HEK293T (cell line): ENCODE results near the gene SLC38A9.
"Not testable (repeated sequence)": the region's sequence is repeated elsewhere in the genome, so short reads cannot be mapped to it uniquely, and the experiment has no call there.

ENCODE experiments used
- CTCF ChIA-PET: fragments of 350-600 bp; formaldehyde crosslinking; extraction: SDS; loops from one replicate; lab custom pipeline; 2021; ENCODE audit warnings: antibody characterized with exemption, inconsistent platforms; lab: Yijun Ruan, JAX
- POLR2A ChIA-PET: fragments of 350-600 bp; formaldehyde crosslinking; extraction: SDS; loops from one replicate; lab custom pipeline; 2020; ENCODE audit warnings: antibody characterized with exemption, inconsistent platforms; lab: Yijun Ruan, JAX
- DNase-seq: peaks from one replicate; pipeline ENCODE4 v3.0.0; 2012; ENCODE audit warnings: mixed read lengths; ENCODE audit errors: extremely low spot score
- ARNT ChIP-seq: fragments of 450-650 bp; IDR thresholded peaks from 2 replicates; pipeline ENCODE4 v1.6.1; 2017; ENCODE audit warnings: mild to moderate bottlenecking
- BHLHE40 ChIP-seq: fragments of 450-650 bp; IDR thresholded peaks from 2 replicates; pipeline ENCODE4 v1.6.1; 2016; ENCODE audit warnings: mild to moderate bottlenecking, moderate library complexity, borderline replicate concordance
- CTBP1 ChIP-seq: fragments of 450-650 bp; IDR thresholded peaks from 2 replicates; pipeline ENCODE4 v1.6.1; 2016; ENCODE audit warnings: borderline replicate concordance
- ELF4 ChIP-seq: fragments of 450-650 bp; IDR thresholded peaks from 2 replicates; pipeline ENCODE4 v1.6.1; 2017; ENCODE audit warnings: antibody characterized with exemption
- FOXA1 ChIP-seq: fragments of 450-650 bp; IDR thresholded peaks from 2 replicates; pipeline ENCODE4 v1.6.1; 2016; ENCODE audit warnings: mild to moderate bottlenecking
- FOXK2 ChIP-seq: fragments of 450-650 bp; IDR thresholded peaks from 2 replicates; pipeline ENCODE4 v1.6.1; 2016; ENCODE audit warnings: mild to moderate bottlenecking
- FOXM1 ChIP-seq: fragments of 450-650 bp; IDR thresholded peaks from 2 replicates; pipeline ENCODE4 v1.6.1; 2017; ENCODE audit warnings: mild to moderate bottlenecking, borderline replicate concordance
- HDGF ChIP-seq: fragments of 450-650 bp; IDR thresholded peaks from 2 replicates; pipeline ENCODE4 v1.6.1; 2017; ENCODE audit warnings: antibody characterized with exemption, borderline replicate concordance
- L3MBTL2 ChIP-seq: fragments of 450-650 bp; conservative IDR thresholded peaks from 2 replicates; pipeline ENCODE4 v1.6.1; 2016; ENCODE audit warnings: mild to moderate bottlenecking
- LEF1 ChIP-seq: fragments of 450-650 bp; IDR thresholded peaks from 2 replicates; pipeline ENCODE4 v1.6.1; 2017; ENCODE audit warnings: mild to moderate bottlenecking, borderline replicate concordance
- NFRKB ChIP-seq: fragments of 450-650 bp; IDR thresholded peaks from 2 replicates; pipeline ENCODE4 v1.6.1; 2016; ENCODE audit warnings: mild to moderate bottlenecking, moderate library complexity
- PKNOX1 ChIP-seq: fragments of 450-650 bp; IDR thresholded peaks from 2 replicates; pipeline ENCODE4 v1.6.1; 2016
- SP1 ChIP-seq: fragments of 450-650 bp; IDR thresholded peaks from 2 replicates; pipeline ENCODE4 v1.6.1; 2017
- SUZ12 ChIP-seq: fragments of 450-650 bp; IDR thresholded peaks from 2 replicates; pipeline ENCODE4 v1.6.1; 2016; ENCODE audit warnings: mild to moderate bottlenecking
- TARDBP ChIP-seq: fragments of 450-650 bp; IDR thresholded peaks from 2 replicates; pipeline ENCODE4 v1.6.1; 2016
- ZNF384 ChIP-seq: fragments of 450-650 bp; IDR thresholded peaks from 2 replicates; pipeline ENCODE4 v1.6.1; 2016

The SLC38A9 gene

GRCh38 chr5:55724281-55724680 lies 12.2 kb upstream of the SLC38A9 start:
- no peak for DNase-seq
- ChIA-PET CTCF (no interaction called here), POLR2A (interaction anchor here (0.6 kb wide), 1 partner anchor 493 kb away, joined by 3 read pairs; no protein-coding TSS in a partner anchor)
- TF ChIP-seq ELF4 (no peak), FOXM1 (no peak), SP1 (no peak), SUZ12 (no peak), FOXK2 (no peak), ZNF384 (no peak), BHLHE40 (no peak), NFRKB (no peak), PKNOX1 (no peak), CTBP1 (no peak), TARDBP (no peak), FOXA1 (no peak), LEF1 (no peak), L3MBTL2 (no peak), HDGF (no peak), ARNT (no peak)

GRCh38 chr5:55720188-55720703 lies 8.1 kb upstream of the SLC38A9 start:
- no peak for DNase-seq
- no peak for TF ChIP-seq LEF1
- TF ChIP-seq FOXK2, result no peak
- TF ChIP-seq CTBP1, result no peak
- POLR2A ChIA-PET, result no interaction called here
- CTCF ChIA-PET, result interaction anchor here (0.7 kb wide), 1 partner anchor 192 kb away, joined by 5 read pairs; no protein-coding TSS in a partner anchor

- CTCF ChIA-PET, POLR2A ChIA-PET, DNase-seq: not testable (repeated sequence)
Observed at GRCh38 chr5:55719026-55719425, 6.9 kb upstream of the SLC38A9 start.

- no peak for DNase-seq
- ChIA-PET POLR2A (no interaction called here), CTCF (no interaction called here)
- no peak for TF ChIP-seq HDGF
- no peak for TF ChIP-seq PKNOX1
- TF ChIP-seq L3MBTL2, result no peak
- TF ChIP-seq NFRKB, result no peak
- TF ChIP-seq CTBP1, result no peak
- no peak for TF ChIP-seq TARDBP
- TF ChIP-seq SUZ12, result no peak
- no peak for TF ChIP-seq FOXM1
- no peak for TF ChIP-seq ARNT
- no peak for TF ChIP-seq ELF4
- TF ChIP-seq FOXA1, result no peak
- TF ChIP-seq SP1, result no peak
- no peak for TF ChIP-seq FOXK2
- TF ChIP-seq BHLHE40, result no peak
Observed at GRCh38 chr5:55715519-55716078, 3.5 kb upstream of the SLC38A9 start.

GRCh38 chr5:55714749-55715148 lies 2.6 kb upstream of the SLC38A9 start:
- DNase-seq, result no peak
- ChIA-PET POLR2A (no interaction called here), CTCF (no interaction called here)
- TF ChIP-seq LEF1, result no peak

GRCh38 chr5:55714339-55714738 lies 2.2 kb upstream of the SLC38A9 start:
- TF ChIP-seq BHLHE40 (no peak), LEF1 (no peak), PKNOX1 (no peak), ELF4 (no peak), FOXA1 (no peak), HDGF (no peak), CTBP1 (no peak), NFRKB (no peak), ZNF384 (no peak), FOXM1 (no peak), FOXK2 (no peak), SP1 (no peak), SUZ12 (no peak), TARDBP (no peak), ARNT (no peak), L3MBTL2 (no peak)
- ChIA-PET POLR2A (no interaction called here), CTCF (no interaction called here)
- DNase-seq, result no peak

GRCh38 chr5:55713871-55714270 lies 1.7 kb upstream of the SLC38A9 start:
- TF ChIP-seq FOXM1, result no peak
- TF ChIP-seq PKNOX1, result no peak
- TF ChIP-seq ARNT, result no peak
- TF ChIP-seq SUZ12, result no peak
- TF ChIP-seq CTBP1, result no peak
- DNase-seq, result no peak
- CTCF ChIA-PET, result no interaction called here
- POLR2A ChIA-PET, result no interaction called here
